GM12878 (cell line): ENCODE results near the gene SLC5A10. TPM values are rescaled to one million over a fixed set of nuclear protein-coding genes. Genes with fewer than 3 reads are reported as not detected.

ENCODE experiments used
- ATAC-seq: fragments of 200-7000 bp; cut with Tn5 transposase; 3 replicates; pipeline ENCODE4 v1.9.1; 2020; ENCODE audit warnings: mild to moderate bottlenecking, moderate library complexity
- BruUV-seq: library from RNA; stranded (reverse); fragments of 400-500 nt; replicated peaks from 2 replicates; lab custom pipeline; 2021; lab: Mats Ljungman, UMichigan
- CTCF ChIA-PET: fragments of 300-600 bp; sonication (Branson Sonifier 250); formaldehyde crosslinking; extraction: SDS; loops from one replicate; lab custom pipeline; 2021; ENCODE audit warnings: inconsistent platforms; lab: Yijun Ruan, JAX
- POLR2A ChIA-PET: fragments of 350-600 bp; formaldehyde crosslinking; extraction: SDS; loops from one replicate; lab custom pipeline; 2021; ENCODE audit warnings: inconsistent platforms; lab: Charles Lee
- RAD21 ChIA-PET: fragments of 300-600 bp; sonication (Branson Sonifier 250); formaldehyde crosslinking; loops from one replicate; lab custom pipeline; 2023; ENCODE audit warnings: antibody characterized with exemption; ENCODE audit not compliant: unreplicated experiment; lab: Charles Lee
- SMC1A ChIA-PET: fragments of 300-600 bp; sonication (Branson Sonifier 250); formaldehyde crosslinking; loops from one replicate; lab custom pipeline; 2023; ENCODE audit not compliant: unreplicated experiment, uncharacterized antibody; lab: Charles Lee
- DNase-seq: peaks from one replicate; pipeline ENCODE4 v3.0.0-alpha.2; 2011; ENCODE audit warnings: low read depth, low spot score
- FAIRE-seq: peaks from 3 replicates; lab custom pipeline; 2011; peaks lifted over from hg19 to GRCh38; lab: Jason Lieb, UNC
- H2AFZ ChIP-seq: 2 replicates; pipeline ENCODE4 v1.6.0; 2011; ENCODE audit warnings: low read depth, low read length, control low read depth; ENCODE audit not compliant: control insufficient read depth
- H3K27ac ChIP-seq: 2 replicates; pipeline ENCODE4 v1.5.1; 2011; ENCODE audit warnings: control low read depth; ENCODE audit not compliant: control insufficient read depth, insufficient read depth
- H3K27me3 ChIP-seq, 2 experiments: replicated peaks in 1 of 2; 2 replicates each; pipeline versions ENCODE4 v1.6.0 to v1.6.1; 2011; ENCODE audit warnings: low read length in 1 of 2; ENCODE audit not compliant: control insufficient read depth in 2 of 2, insufficient read depth in 2 of 2
- H3K36me3 ChIP-seq, 2 experiments: 2 replicates each; pipeline ENCODE4 v1.5.1; 2011; ENCODE audit warnings: low read length in 1 of 2; ENCODE audit not compliant: control insufficient read depth in 2 of 2, insufficient read depth in 2 of 2
- H3K4me1 ChIP-seq: 2 replicates; pipeline ENCODE4 v1.6.1; 2011; ENCODE audit warnings: mild to moderate bottlenecking, low read length, moderate library complexity, mixed read lengths; ENCODE audit not compliant: control insufficient read depth, insufficient read depth
- H3K4me2 ChIP-seq: 2 replicates; pipeline ENCODE4 v1.6.0; 2011; ENCODE audit warnings: control low read depth; ENCODE audit not compliant: control insufficient read depth, insufficient read depth
- H3K4me3 ChIP-seq: fragments of 200-600 bp; sonication (generic); 2 replicates; pipeline ENCODE4 v1.5.1; 2016
- H3K79me2 ChIP-seq: 2 replicates; pipeline ENCODE4 v1.6.0; 2011; ENCODE audit warnings: low read length; ENCODE audit not compliant: control insufficient read depth, insufficient read depth
- H3K9ac ChIP-seq: 2 replicates; pipeline ENCODE4 v1.8.0; 2011; ENCODE audit warnings: low read length, control low read depth, mixed read lengths; ENCODE audit not compliant: control insufficient read depth, insufficient read depth
- H3K9me3 ChIP-seq: replicated peaks from 3 replicates; pipeline ENCODE4 v1.5.1; 2011; ENCODE audit warnings: mild to moderate bottlenecking, low read length; ENCODE audit not compliant: control insufficient read depth, insufficient read depth
- H4K20me1 ChIP-seq: 2 replicates; pipeline ENCODE4 v1.6.0; 2011; ENCODE audit not compliant: control insufficient read depth, insufficient read depth
- BHLHE40 ChIP-seq, 2 experiments: fragments of 450-650 bp in 1 of 2; IDR thresholded peaks; 2 replicates each; pipeline ENCODE4 v1.6.1; 2011 to 2017; ENCODE audit warnings: low read depth in 2 of 2, borderline replicate concordance in 1 of 2, improper control_type of control experiment in 1 of 2, low read length in 1 of 2, mild to moderate bottlenecking in 1 of 2
- E2F4 ChIP-seq: IDR thresholded peaks from 2 replicates; pipeline ENCODE4 v1.6.1; 2012; ENCODE audit warnings: low read depth, low read length, improper control_type of control experiment
- EGR1 ChIP-seq, 2 experiments: IDR thresholded peaks; 1 replicate in 1 of 2; 2 replicates in 1 of 2; pipeline ENCODE4 v1.6.1; 2011 to 2012; ENCODE audit warnings: low read depth in 2 of 2, low read length in 2 of 2, borderline replicate concordance in 1 of 2, mild to moderate bottlenecking in 1 of 2, moderate library complexity in 1 of 2
- RELA ChIP-seq: fragments of 450-650 bp; IDR thresholded peaks from 2 replicates; pipeline ENCODE4 v1.8.0; 2014; ENCODE audit warnings: borderline replicate concordance; ENCODE audit not compliant: partially characterized antibody
- WRNIP1 ChIP-seq: IDR thresholded peaks from 2 replicates; pipeline ENCODE4 v1.6.1; 2011; ENCODE audit warnings: low read depth, low read length, improper control_type of control experiment, borderline replicate concordance
- ZNF622 ChIP-seq: fragments of 450-650 bp; IDR thresholded peaks from 2 replicates; pipeline ENCODE4 v1.6.1; 2017; ENCODE audit warnings: mild to moderate bottlenecking, inconsistent platforms
- WGBS: methylation state at CpG from one replicate; pipeline ENCODE4 v1.1.6; 2016; ENCODE audit warnings: low lambda C conversion rate; ENCODE audit not compliant: insufficient replicate concordance, insufficient coverage; ENCODE audit errors: missing lambda C conversion rate; 5-methylcytosine and 5-hydroxymethylcytosine counted together
- in situ Hi-C: fragments of 300-500 bp; cut with MboI; formaldehyde crosslinking; loops from 9 replicates; pipeline ENCODE4 v1.14.3; 2018; ENCODE audit warnings: mixed read lengths
- intact Hi-C: fragments of 100-400 bp; cut with micrococcal nuclease; formaldehyde crosslinking; loops from one replicate; pipeline ENCODE4 v1.14.2; 2022; ENCODE audit not compliant: unreplicated experiment
- polyA plus RNA-seq, 11 experiments: library from polyadenylated mRNA; depleted of rRNA in 4 of 11; unstranded in 6 of 11; stranded (reverse) in 5 of 11; fragments of >200 nt; fragmentation: Nextera tagmentation in 4 of 11; fragmentation: Illumina TruSeq in 1 of 11; extraction: Ambion mirVana in 4 of 11; extraction: Trizol in 1 of 11; gene quantifications; 1 replicate in 1 of 11; 2 replicates in 10 of 11; pipeline versions ENCODE4 v1.2.1 to v1.2.3, GENCODE V29; 2011 to 2016; ENCODE audit warnings: inconsistent platforms in 2 of 11, missing spikeins in 2 of 11, low read depth in 1 of 11
- total RNA-seq, 4 experiments: library from RNA; depleted of rRNA in 3 of 4; stranded (reverse); fragments of >200 nt in 3 of 4; fragmentation: Illumina TruSeq in 1 of 4; extraction: Trizol in 1 of 4; gene quantifications; 2 replicates each; pipeline versions ENCODE4 v1.2.1 to v1.2.3, GENCODE V29; 2013 to 2021

The SLC5A10 gene
- total and polyA plus RNA-seq, 10 of the 15 experiments (the other 5 are each of a cell fraction or from before 2014, with no cell fraction given): under 0.01 to 0.18 (median 0.07) TPM; not detected in 4

GRCh38 chr17:18986541-18987229 lies 34.7 kb downstream of the SLC5A10 start:
- BruUV-seq: no TSS peak
- no peaks in the 10 kb centered on the region for H4K20me1 ChIP-seq
- ATAC-seq: no peak
- H3K4me1 ChIP-seq: no peaks in the 10 kb centered on the region
- ChIA-PET POLR2A (no interaction called here), RAD21 (no interaction called here), SMC1A (interaction anchor here (0.6 kb wide), 1 partner anchor 25 kb away, joined by 3 read pairs; no protein-coding TSS in a partner anchor), CTCF (no interaction called here)
- no peak overlapping the region for H3K27ac ChIP-seq
- no peaks in the 10 kb centered on the region for H3K9me3 ChIP-seq
- intact Hi-C loops: no loop called here
- no peak for FAIRE-seq
- no peak overlapping the region for H3K9ac ChIP-seq
- peaks cover 0 to 13% of the 10 kb centered on the region in 2 experiments; a peak in 3 of 4 replicates for H3K36me3 ChIP-seq
- WGBS: 87% methylated on average over 18 of the region's 21 CpGs
- H3K4me2 ChIP-seq: no peak overlapping the region
- no peak overlapping the region for H2AFZ ChIP-seq
- TF ChIP-seq ZNF622 (no peak), RELA (no peak), EGR1 (IDR thresholded peaks at IDR 0.05; ENCODE audit: borderline replicate concordance in 1 of 2, low read depth in 2 of 2, low read length in 2 of 2) (no peak), BHLHE40 (IDR thresholded peaks at IDR 0.05; ENCODE audit: borderline replicate concordance in 1 of 2, low read depth in 2 of 2, low read length in 1 of 2) (no peak), E2F4 (no peak), WRNIP1 (no peak)
- H3K27me3 ChIP-seq: no peaks in the 10 kb centered on the region
- in situ Hi-C loops: no loop called here
- H3K4me3 ChIP-seq: no peak overlapping the region
- H3K79me2 ChIP-seq: no peaks in the 10 kb centered on the region
- DNase-seq: no peak
